ENCODE results near the gene ZBTB44.

The ZBTB44 gene

GRCh38 chr11:130220311-130221035 lies 94.2 kb downstream of the ZBTB44 start:
- no peaks in the 10 kb centered on the region for H3K27me3 ChIP-seq (ENCODE audit: low read depth, low read length)
- no peak overlapping the region for H3K27ac ChIP-seq (ENCODE audit: low read length)
- no peaks in the 10 kb centered on the region for H3K36me3 ChIP-seq (ENCODE audit: control insufficient read depth in 1 of 2, insufficient read depth in 2 of 2, low read length in 2 of 2)
- no peaks in the 10 kb centered on the region for H3K9me3 ChIP-seq (ENCODE audit: control insufficient read depth in 1 of 2, low read length in 2 of 2)
- no peaks in the 10 kb centered on the region for H3K4me1 ChIP-seq (ENCODE audit: control insufficient read depth in 1 of 2, insufficient read depth in 2 of 2, low read length in 2 of 2)
- no peak overlapping the region for H3K4me3 ChIP-seq (ENCODE audit: low read depth in 1 of 2, low read length in 2 of 2)

DNA sequence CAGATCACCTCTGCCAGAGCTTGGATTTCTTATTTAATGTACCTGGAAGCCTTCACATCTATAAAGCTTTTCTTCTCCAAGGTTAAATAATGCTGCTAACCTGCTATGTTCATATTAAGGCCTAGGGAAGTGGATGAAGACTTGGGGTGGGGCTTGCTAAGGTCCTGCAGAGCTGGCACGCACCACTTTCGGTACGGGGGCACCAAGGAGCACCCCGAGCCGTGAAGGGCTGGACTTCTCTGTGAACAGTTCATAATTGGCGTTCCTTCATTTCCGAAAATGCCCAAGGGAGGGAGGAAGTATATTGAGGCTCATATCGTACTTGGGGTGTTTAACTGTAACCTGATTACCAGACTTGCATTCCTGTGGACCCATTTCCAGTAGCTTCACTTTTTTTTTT lies 95.6 kb downstream of the ZBTB44 start:
- no peak overlapping the region for H3K27ac ChIP-seq (ENCODE audit: low read length)
- H3K36me3 ChIP-seq (ENCODE audit: control insufficient read depth in 1 of 2, insufficient read depth in 2 of 2, low read length in 2 of 2), result no peaks in the 10 kb centered on the region
- H3K4me1 ChIP-seq (ENCODE audit: control insufficient read depth in 1 of 2, insufficient read depth in 2 of 2, low read length in 2 of 2), result no peaks in the 10 kb centered on the region
- H3K9me3 ChIP-seq (ENCODE audit: control insufficient read depth in 1 of 2, low read length in 2 of 2), result no peaks in the 10 kb centered on the region
- H3K4me3 ChIP-seq (ENCODE audit: low read depth in 1 of 2, low read length in 2 of 2), result no peak overlapping the region
- H3K27me3 ChIP-seq (ENCODE audit: low read depth, low read length), result no peaks in the 10 kb centered on the region

DNA sequence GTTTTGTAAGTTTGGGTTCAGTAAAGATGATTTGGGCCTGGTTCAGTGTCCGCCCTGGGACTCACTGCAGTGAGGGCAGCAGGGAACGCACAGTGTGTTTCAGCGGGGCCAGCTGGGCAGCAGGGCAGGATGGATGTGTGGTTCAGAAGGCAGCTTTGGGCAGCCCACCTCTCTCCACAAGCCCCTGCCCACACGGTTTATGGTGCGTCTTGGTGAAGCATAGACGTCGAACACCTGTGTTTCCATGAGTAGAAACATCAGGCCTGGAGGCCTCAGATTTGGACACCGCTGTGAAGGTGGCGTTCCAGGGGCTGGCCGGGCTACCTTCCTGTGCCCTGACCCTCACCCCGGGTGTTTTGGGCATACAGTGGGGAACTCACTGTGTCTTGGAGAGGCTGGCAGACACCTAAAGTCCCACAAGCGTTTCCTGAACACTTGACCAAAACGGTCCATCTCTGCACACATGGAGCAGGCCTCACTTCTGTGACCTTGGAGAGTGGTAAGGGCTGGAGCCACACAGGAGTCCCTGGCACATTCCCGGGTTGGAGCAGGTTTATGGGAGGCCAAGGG lies 96.1 kb downstream of the ZBTB44 start:
- no peak overlapping the region for H3K27ac ChIP-seq (ENCODE audit: low read length)
- H3K4me3 ChIP-seq (ENCODE audit: low read depth in 1 of 2, low read length in 2 of 2), result no peak overlapping the region
- H3K4me1 ChIP-seq (ENCODE audit: control insufficient read depth in 1 of 2, insufficient read depth in 2 of 2, low read length in 2 of 2), result no peaks in the 10 kb centered on the region
- no peaks in the 10 kb centered on the region for H3K27me3 ChIP-seq (ENCODE audit: low read depth, low read length)
- H3K36me3 ChIP-seq (ENCODE audit: control insufficient read depth in 1 of 2, insufficient read depth in 2 of 2, low read length in 2 of 2), result no peaks in the 10 kb centered on the region
- H3K9me3 ChIP-seq (ENCODE audit: control insufficient read depth in 1 of 2, low read length in 2 of 2), result no peaks in the 10 kb centered on the region

GRCh38 chr11:130217133-130218031 lies 97.3 kb downstream of the ZBTB44 start:
- no peaks in the 10 kb centered on the region for H3K36me3 ChIP-seq (ENCODE audit: control insufficient read depth in 1 of 2, insufficient read depth in 2 of 2, low read length in 2 of 2)
- H3K27me3 ChIP-seq (ENCODE audit: low read depth, low read length), result no peaks in the 10 kb centered on the region
- H3K9me3 ChIP-seq (ENCODE audit: control insufficient read depth in 1 of 2, low read length in 2 of 2), result no peaks in the 10 kb centered on the region
- H3K4me1 ChIP-seq (ENCODE audit: control insufficient read depth in 1 of 2, insufficient read depth in 2 of 2, low read length in 2 of 2), result peaks cover 6 to 7% of the 10 kb centered on the region in 2 donors
- H3K4me3 ChIP-seq (ENCODE audit: low read depth in 1 of 2, low read length in 2 of 2), result no peak overlapping the region
- no peak overlapping the region for H3K27ac ChIP-seq (ENCODE audit: low read length)

DNA sequence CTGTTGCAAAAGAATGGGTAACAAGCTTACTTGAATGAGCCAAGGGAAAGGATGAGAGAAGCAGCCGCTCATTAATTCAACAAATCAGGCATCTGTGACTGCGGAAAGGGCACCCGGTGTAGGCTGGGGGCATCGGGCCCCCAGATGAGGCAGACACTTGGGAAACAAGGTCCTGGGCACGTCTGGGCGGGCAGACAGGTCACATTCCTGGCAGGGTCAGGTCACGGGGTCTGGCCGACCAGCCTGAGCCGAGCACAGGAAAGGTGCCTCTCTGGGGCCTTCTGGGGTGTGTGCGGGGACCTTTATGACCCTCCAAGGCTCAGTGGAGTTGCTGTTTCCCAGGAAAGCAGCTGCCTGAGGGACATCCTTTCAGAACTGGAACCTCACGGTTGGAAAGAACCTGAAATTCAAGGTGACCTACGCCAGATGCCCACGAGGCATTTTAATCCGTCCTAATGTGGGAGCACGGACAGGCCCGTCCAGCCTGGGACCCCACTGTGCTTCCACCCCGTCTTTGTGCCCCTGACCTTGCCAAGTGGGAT lies 98.1 kb downstream of the ZBTB44 start:
- H3K9me3 ChIP-seq (ENCODE audit: control insufficient read depth in 1 of 2, low read length in 2 of 2), result no peaks in the 10 kb centered on the region
- no peak overlapping the region for H3K4me3 ChIP-seq (ENCODE audit: low read depth in 1 of 2, low read length in 2 of 2)
- H3K27me3 ChIP-seq (ENCODE audit: low read depth, low read length), result no peaks in the 10 kb centered on the region
- H3K4me1 ChIP-seq (ENCODE audit: control insufficient read depth in 1 of 2, insufficient read depth in 2 of 2, low read length in 2 of 2), result peaks cover 6 to 7% of the 10 kb centered on the region in 2 donors
- no peaks in the 10 kb centered on the region for H3K36me3 ChIP-seq (ENCODE audit: control insufficient read depth in 1 of 2, insufficient read depth in 2 of 2, low read length in 2 of 2)
- H3K27ac ChIP-seq (ENCODE audit: low read length), result no peak overlapping the region

- no peaks in the 10 kb centered on the region for H3K36me3 ChIP-seq (ENCODE audit: control insufficient read depth in 1 of 2, insufficient read depth in 2 of 2, low read length in 2 of 2)
Observed at GRCh38 chr11:130216221-130216550, 98.5 kb downstream of the ZBTB44 start.

GRCh38 chr11:130215531-130216220 lies 99.0 kb downstream of the ZBTB44 start:
- no peak overlapping the region for H3K27ac ChIP-seq (ENCODE audit: low read length)
- peaks cover 6 to 7% of the 10 kb centered on the region in 2 donors for H3K4me1 ChIP-seq (ENCODE audit: control insufficient read depth in 1 of 2, insufficient read depth in 2 of 2, low read length in 2 of 2)
- H3K9me3 ChIP-seq (ENCODE audit: control insufficient read depth in 1 of 2, low read length in 2 of 2), result no peaks in the 10 kb centered on the region
- no peaks in the 10 kb centered on the region for H3K36me3 ChIP-seq (ENCODE audit: control insufficient read depth in 1 of 2, insufficient read depth in 2 of 2, low read length in 2 of 2)
- H3K27me3 ChIP-seq (ENCODE audit: low read depth, low read length), result no peaks in the 10 kb centered on the region
- no peak overlapping the region for H3K4me3 ChIP-seq (ENCODE audit: low read depth in 1 of 2, low read length in 2 of 2)

More at GRCh38 chr11:130216221-130216550, 98.5 kb downstream of the ZBTB44 start:
- Histone ChIP-seq H3K27ac (ENCODE audit: low read length) (no peak overlapping the region), H3K9me3 (ENCODE audit: control insufficient read depth in 1 of 2, low read length in 2 of 2) (no peaks in the 10 kb centered on the region), H3K4me1 (ENCODE audit: control insufficient read depth in 1 of 2, insufficient read depth in 2 of 2, low read length in 2 of 2) (peaks cover 6 to 7% of the 10 kb centered on the region in 2 donors), H3K4me3 (ENCODE audit: low read depth in 1 of 2, low read length in 2 of 2) (no peak overlapping the region), H3K27me3 (ENCODE audit: low read depth, low read length) (no peaks in the 10 kb centered on the region)

DNA sequence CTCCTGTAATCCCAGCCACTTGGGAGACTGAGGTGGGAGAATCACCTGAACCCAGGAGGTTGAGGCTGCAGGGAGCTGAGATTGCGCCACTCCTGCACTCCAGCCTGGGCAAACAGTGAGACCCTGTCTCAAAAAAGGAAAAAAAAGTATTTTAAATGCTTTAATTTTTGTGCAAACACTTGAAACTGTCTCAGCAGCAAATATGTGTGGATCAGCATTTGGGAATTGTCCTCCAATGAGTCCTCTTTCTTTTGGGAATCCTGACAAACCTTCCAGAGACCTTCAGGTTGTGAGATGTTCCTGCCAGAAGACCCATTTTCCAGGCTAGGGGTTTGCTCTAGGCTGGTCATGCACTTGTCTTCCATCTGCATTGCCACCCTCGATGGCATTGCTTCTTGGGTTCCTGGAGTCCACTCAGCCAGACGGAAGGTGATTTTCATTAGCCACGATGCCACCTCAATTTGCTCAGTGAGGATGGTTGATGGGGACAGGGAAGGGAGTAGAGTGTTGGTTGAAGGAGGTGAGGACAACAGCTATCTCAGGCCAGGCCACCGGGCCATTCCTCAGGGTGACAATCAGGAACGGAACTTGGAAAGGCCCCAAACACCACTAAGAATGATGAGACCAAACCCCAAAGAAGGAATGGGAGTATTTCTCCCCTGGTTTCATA lies 99.7 kb downstream of the ZBTB44 start:
- Histone ChIP-seq H3K4me1 (ENCODE audit: control insufficient read depth in 1 of 2, insufficient read depth in 2 of 2, low read length in 2 of 2) (peaks cover 6 to 7% of the 10 kb centered on the region in 2 donors), H3K9me3 (ENCODE audit: control insufficient read depth in 1 of 2, low read length in 2 of 2) (no peaks in the 10 kb centered on the region), H3K27ac (ENCODE audit: low read length) (no peak overlapping the region), H3K27me3 (ENCODE audit: low read depth, low read length) (no peaks in the 10 kb centered on the region), H3K4me3 (ENCODE audit: low read depth in 1 of 2, low read length in 2 of 2) (no peak overlapping the region), H3K36me3 (ENCODE audit: control insufficient read depth in 1 of 2, insufficient read depth in 2 of 2, low read length in 2 of 2) (no peaks in the 10 kb centered on the region)

DNA sequence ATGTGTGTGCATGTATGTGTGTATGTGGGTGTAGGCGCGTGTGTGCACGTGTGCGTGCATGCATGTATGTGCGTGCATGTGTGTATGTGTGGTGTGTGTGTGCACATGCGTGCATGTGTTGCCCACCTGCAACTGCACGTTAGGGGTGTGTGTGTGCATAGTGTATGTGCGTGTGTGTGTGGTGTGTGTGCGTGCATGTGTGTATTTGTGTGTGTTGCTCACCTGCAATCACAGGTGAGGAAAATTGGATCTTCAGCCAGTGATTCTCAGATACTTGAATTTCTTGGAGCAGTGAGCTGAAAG lies 100.8 kb downstream of the ZBTB44 start:
- H3K36me3 ChIP-seq (ENCODE audit: control insufficient read depth in 1 of 2, insufficient read depth in 2 of 2, low read length in 2 of 2), result no peaks in the 10 kb centered on the region
- peaks cover 6 to 7% of the 10 kb centered on the region in 2 donors for H3K4me1 ChIP-seq (ENCODE audit: control insufficient read depth in 1 of 2, insufficient read depth in 2 of 2, low read length in 2 of 2)
- no peaks in the 10 kb centered on the region for H3K27me3 ChIP-seq (ENCODE audit: low read depth, low read length)
- H3K4me3 ChIP-seq (ENCODE audit: low read depth in 1 of 2, low read length in 2 of 2), result no peak overlapping the region
- no peak overlapping the region for H3K27ac ChIP-seq (ENCODE audit: low read length)
- no peaks in the 10 kb centered on the region for H3K9me3 ChIP-seq (ENCODE audit: control insufficient read depth in 1 of 2, low read length in 2 of 2)

GRCh38 chr11:130213143-130213978 lies 101.4 kb downstream of the ZBTB44 start:
- Histone ChIP-seq H3K36me3 (ENCODE audit: control insufficient read depth in 1 of 2, insufficient read depth in 2 of 2, low read length in 2 of 2) (no peaks in the 10 kb centered on the region), H3K4me3 (ENCODE audit: low read depth in 1 of 2, low read length in 2 of 2) (no peak overlapping the region), H3K9me3 (ENCODE audit: control insufficient read depth in 1 of 2, low read length in 2 of 2) (no peaks in the 10 kb centered on the region), H3K27ac (ENCODE audit: low read length) (no peak overlapping the region), H3K27me3 (ENCODE audit: low read depth, low read length) (no peaks in the 10 kb centered on the region), H3K4me1 (ENCODE audit: control insufficient read depth in 1 of 2, insufficient read depth in 2 of 2, low read length in 2 of 2) (peaks cover 6 to 7% of the 10 kb centered on the region in 2 donors)
